Left lobe of liver (tissue), 2 donors: ENCODE results near the gene PSORS1C1. TPM values are rescaled to one million over a fixed set of nuclear protein-coding genes. Genes with fewer than 3 reads are reported as not detected.
"Not testable (repeated sequence)": the region's sequence is repeated elsewhere in the genome, so short reads cannot be mapped to it uniquely, and the experiment has no call there.

Source experiments
- ATAC-seq: fragments of 200-7000 bp; cut with Tn5 transposase; one replicate; pipeline ENCODE4 v1.9.1; 2020; ENCODE audit warnings: mild to moderate bottlenecking, moderate library complexity
- DNase-seq: peaks from one replicate; pipeline ENCODE4 v3.0.0-alpha.2; 2020; ENCODE audit warnings: low spot score
- total RNA-seq: library from RNA; stranded (reverse); gene quantifications from one replicate; pipeline ENCODE4 v1.2.1, GENCODE V29; 2021
- donor health status: DM: no; HTN: no; CAD: no; lungs with moderate emphysema.
- donor health status: DM: no; HTN: yes; CAD: no.

Gene PSORS1C1, protein sequence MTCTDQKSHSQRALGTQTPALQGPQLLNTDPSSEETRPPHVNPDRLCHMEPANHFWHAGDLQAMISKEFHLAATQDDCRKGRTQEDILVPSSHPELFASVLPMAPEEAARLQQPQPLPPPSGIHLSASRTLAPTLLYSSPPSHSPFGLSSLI
- total RNA-seq: not detected

GRCh38 chr6:31114541-31114878 lies at the start of gene PSORS1C1:
PSORS1C1 (plus strand) TSS chr6:31114800; CDS start chr6:31129633, 14,833 bp downstream.
- DNase-seq (no peak), ATAC-seq (no peak)

GRCh38 chr6:31065556-31065955 lies 49.0 kb upstream of the PSORS1C1 start:
- no peak for DNase-seq

DNA sequence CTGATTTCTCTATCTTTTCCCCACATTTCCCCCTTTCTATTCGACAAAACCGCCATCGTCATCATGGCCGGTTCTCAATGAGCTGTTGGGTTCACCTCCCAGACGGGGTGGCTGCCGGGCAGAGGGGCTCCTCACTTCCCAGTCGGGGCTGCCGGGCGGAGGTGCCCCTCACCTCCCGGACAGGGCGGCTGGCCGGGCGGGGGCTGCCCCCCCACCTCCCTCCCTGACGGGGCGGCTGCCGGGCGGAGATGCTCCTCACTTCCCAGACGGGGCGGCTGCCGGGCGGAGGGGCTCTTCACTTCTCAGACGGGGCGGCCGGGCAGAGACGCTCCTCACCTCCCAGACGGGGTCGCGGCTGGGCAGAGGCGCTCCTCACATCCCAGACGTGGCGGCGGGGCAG lies 47.6 kb upstream of the PSORS1C1 start:
- DNase-seq, ATAC-seq: not testable (repeated sequence)

More at GRCh38 chr6:31065556-31065955, 49.0 kb upstream of the PSORS1C1 start:
- no peak for ATAC-seq

GRCh38 chr6:31067891-31068668 lies 46.5 kb upstream of the PSORS1C1 start:
- not testable (repeated sequence) for DNase-seq, ATAC-seq

- peak; percentile 99 for ATAC-seq
- peak; percentile 78 for DNase-seq
These were observed 45.8 kb upstream of the PSORS1C1 start for GRCh38 chr6:31068669-31069340.

DNA sequence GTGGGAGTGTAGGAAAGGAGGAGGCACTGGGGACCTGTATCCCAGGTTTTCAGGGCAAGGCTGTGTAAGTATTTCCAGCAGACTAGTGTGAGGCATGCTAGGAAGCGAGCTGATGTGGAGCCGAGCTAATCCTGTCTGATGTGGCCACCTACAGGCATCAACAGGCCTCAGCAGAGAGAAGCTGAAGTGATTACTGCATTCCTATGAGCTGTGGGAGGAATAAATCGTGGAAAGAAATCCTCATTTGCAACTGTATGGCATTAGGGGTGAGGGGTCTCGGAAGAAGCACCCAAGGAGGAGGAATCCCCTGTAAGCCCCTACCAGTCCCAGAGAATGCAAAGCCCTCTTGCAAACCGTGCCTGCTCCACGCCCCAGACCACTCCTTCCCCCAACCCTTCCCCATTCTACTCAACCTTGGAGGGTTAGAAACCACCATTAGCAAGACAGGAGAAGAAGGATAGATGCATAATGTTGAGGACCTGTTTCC lies 43.8 kb upstream of the PSORS1C1 start:
- DNase-seq (no peak), ATAC-seq (peak; percentile 73)

- no peak for ATAC-seq
- no peak for DNase-seq
These were observed 40.2 kb upstream of the PSORS1C1 start for GRCh38 chr6:31074401-31074800.

- ATAC-seq (no peak), DNase-seq (no peak)
These were observed 39.1 kb upstream of the PSORS1C1 start for GRCh38 chr6:31075528-31075927.

DNA sequence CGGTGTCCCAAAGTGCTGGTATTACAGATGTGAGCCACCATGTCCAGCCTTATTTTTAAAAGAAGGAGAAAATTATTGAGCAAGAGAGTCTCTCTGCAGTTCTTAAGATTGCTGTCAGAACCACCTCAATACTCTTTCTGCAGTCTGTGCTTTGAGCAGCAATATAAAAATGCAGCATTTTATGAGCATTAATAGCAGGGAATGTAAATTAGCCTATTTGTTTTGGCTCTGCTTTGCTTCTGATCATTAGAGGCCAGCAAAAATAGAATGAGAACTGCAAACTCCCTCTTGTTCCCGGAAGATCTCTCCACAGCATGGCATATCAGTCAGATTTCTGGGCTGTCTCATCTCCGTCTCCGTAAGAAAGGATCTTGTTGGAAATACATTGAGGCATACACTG lies 38.0 kb upstream of the PSORS1C1 start:
- no peak for DNase-seq
- ATAC-seq: no peak

DNA sequence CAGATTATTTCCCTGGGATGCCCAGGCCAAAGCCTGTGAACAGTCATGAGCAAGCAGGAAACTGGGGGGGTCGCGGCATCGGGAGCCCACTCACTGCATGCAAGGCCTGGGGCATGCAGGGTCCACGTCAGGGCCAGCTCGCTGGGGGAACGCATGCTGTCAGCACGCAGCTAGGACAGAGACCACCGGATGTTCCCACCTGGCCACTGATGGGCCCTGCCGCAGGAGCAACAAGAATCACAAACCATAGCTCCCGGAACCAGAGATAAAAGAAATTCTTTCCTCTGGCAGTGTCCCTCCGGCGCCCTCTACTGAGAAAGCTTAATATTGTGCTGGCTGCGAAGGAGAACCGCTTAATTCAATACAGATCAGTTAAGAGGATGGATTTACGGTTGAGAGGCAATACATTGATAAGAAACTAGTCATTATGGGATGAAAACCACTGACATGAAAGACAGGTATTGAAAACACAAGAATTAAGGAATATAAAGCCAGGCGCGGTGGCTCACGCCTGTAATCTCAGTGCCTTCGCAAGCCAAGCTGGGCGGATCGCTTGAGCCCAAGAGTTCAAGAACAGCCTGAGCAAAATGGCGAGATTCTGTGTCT lies 34.8 kb upstream of the PSORS1C1 start:
- DNase-seq: peak; percentile 51
- ATAC-seq: peak; percentile 89

GRCh38 chr6:31081872-31082271 lies 32.7 kb upstream of the PSORS1C1 start:
- no peak for DNase-seq
- ATAC-seq: no peak

DNA sequence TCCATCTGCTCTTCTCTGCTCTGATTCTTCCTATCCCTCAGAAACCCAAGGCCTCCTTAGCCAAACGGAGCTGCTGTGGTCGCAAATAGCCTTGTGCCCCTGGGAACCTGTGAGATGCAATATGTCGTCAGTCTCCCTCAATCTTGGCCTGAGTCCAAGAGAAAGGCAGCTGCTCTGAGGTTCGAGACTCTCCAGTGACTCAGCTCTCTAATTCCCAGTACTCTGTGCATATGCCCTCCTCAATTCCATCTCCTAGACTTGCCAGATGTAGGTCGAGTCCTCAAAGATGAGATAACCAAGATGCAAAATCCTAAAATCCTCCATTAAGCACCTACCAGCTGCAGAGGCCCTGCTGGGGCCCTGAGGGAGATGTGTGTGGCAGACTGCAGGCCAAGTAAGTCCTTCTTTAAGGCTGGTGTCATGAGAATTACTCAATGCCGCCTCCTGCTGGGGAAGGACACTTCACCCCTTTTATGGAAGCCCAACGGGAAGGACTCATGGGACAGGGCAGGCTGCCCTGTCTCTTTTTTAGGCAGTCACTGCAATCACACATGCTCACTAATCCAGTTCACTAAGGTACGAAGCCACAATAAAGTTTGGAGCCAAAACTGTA lies 30.8 kb upstream of the PSORS1C1 start:
- peak; percentile 34 for ATAC-seq
- DNase-seq: no peak

- ATAC-seq (no peak), DNase-seq (no peak)
These were observed 27.7 kb upstream of the PSORS1C1 start for GRCh38 chr6:31086788-31087440.

- ATAC-seq (peak; percentile 100), DNase-seq (peak; percentile 74)
These were observed 27.0 kb upstream of the PSORS1C1 start for GRCh38 chr6:31087494-31088089.

DNA sequence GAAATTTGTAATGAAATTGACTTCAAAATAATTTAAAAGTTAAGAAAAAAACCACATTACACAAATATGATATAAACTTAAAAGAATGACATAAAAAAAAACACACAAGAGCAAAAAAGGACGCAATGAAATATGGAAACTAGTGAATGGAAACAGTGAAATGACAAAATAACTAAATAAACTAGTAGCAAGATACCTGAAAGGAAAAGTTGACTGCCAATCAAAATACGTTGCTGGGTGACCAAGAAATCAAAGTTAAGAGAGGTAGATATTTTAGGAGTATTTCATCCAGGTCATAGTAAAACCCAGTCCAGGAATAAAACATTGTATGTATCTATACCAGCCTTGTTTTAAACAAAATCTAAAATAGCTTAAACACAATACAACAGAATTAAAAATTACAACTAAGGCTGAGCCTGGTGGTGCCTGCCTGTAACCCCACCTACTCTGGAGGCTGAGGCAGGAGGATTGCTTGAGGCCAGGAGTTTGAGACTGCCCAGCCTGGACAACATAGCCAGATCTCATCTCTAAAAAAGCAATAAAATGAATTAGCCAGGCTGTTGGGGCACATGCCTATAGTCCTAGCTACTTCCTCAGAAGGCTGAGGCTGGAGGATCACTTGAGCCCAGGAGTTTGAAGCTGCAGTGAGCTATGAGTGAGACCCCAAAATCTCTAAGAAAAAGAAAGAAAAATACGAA lies 24.2 kb upstream of the PSORS1C1 start:
- no peak for DNase-seq
- ATAC-seq: no peak

- no peak for ATAC-seq
- no peak for DNase-seq
These were observed 23.6 kb upstream of the PSORS1C1 start for GRCh38 chr6:31090973-31091364.

DNA sequence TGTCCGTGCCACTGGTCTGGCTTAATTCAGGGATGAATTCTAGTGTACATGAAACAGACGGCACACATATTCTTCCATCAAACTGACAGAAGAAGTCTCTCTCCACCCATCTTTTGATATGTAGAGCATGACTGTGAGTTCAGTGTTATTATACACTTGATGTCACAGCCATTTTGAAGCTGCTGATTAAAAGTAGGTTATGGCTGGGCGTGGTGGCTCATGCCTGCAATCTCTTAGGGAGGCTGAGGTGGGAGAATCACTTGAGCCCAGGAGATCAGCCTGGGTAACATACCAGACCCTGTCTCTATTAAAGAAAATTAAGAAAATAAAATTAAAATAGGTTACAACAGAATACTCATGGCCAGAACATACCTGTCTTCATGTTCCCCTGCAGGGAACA lies 22.9 kb upstream of the PSORS1C1 start:
- DNase-seq (no peak), ATAC-seq (no peak)

DNA sequence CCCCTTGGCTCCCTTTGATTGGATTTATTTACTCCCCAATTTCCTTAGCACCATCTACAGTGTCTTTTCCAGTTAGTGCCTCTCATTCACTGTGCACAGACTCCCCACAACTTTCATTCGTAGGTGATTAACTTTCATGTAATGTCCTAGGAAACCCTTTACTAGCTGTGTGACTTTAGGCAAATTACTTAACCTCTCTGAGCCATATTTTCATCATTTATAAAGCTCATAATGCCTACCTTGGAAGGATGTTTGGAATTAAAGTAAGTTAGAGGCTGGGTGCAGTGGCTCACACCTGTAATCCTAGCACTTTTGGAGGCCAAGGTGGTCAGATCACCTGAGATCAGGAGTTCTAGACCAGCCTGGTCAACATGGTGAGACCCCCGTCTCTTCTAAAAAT lies 22.4 kb upstream of the PSORS1C1 start:
- DNase-seq (no peak), ATAC-seq (no peak)

GRCh38 chr6:31092769-31093505 lies 21.7 kb upstream of the PSORS1C1 start:
- DNase-seq (no peak), ATAC-seq (no peak)
